ENCODE results near the gene MAP2K1. TPM values are rescaled to one million over a fixed set of nuclear protein-coding genes. Genes with fewer than 3 reads are reported as not detected.
A peak's percentile ranks its signal among the peaks of the same experiment; 100 is the strongest.

Gene MAP2K1
- total and polyA plus RNA-seq, 9 of the 15 experiments (the other 6 are each of a cell fraction or from before 2014, with no cell fraction given): 7.5 to 58.3 (median 30.0) TPM

DNA sequence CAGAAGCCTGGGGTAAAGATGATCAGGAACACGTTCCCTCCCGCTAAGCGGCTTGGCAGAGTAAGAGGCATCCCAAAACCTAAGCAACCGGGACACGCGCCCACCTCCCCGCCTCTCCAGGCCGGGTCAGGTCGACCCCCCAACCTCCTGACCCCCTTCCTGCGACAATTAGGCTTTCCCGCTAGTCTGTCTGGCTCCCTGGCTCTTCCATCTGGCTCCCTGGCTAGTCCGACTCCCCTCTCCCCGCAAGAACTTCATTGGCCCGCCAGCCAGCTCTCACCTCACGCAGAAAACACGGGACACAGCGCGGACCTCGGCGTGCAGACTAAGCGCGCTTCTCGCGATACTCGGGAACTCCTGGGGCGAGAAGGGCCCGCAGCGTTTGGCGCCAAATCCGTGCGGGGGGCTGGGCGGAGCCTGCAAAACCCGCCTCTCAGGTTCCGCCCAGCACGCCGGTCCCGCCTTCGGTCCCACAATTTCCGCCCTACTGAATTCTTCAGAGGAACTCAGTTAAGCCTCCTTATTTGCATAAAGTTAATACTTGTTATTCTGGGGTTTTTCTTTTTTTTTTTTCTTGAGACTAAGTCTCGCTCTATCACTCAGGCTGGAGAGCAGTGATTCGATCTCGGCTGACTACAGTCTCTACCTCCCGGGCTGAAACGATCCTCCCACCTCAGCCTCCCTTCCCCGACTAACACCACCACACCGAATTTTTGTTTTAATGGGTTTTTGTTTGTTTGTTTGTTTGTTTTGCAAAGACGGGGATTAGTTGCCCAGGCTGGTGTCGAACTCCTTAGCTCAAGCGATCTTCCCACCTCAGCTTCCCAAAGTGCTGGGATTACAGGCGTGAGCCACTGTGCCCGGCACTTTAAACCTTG is 30.1 kb upstream of the MAP2K1 start, which contains the start of gene TIPIN (continued):
- TF ChIP-seq NR2C2 (CRISPR knock-in tag; IDR thresholded peaks at IDR 0.05) (peak; percentile 45; the same call in 1 of the 2 replicates), NR2C2 (tag; IDR thresholded peaks at IDR 0.05) (no peak), KDM1A (IDR thresholded peaks at IDR 0.05) (peak; percentile 7 to 55; a peak in 3 of 4 replicates), ZNF766 (CRISPR knock-in tag; conservative IDR thresholded peaks at IDR 0.05) (0 out of 2 replicates have a peak, but pooled peaks have one; percentile 38), ZNF143 (CRISPR knock-in tag; IDR thresholded peaks at IDR 0.05) (no peak), WHSC1 (IDR thresholded peaks at IDR 0.05; ENCODE audit: low read length) (no peak), ETV5 (CRISPR knock-in tag; IDR thresholded peaks at IDR 0.05; ENCODE audit: low read depth) (no peak), SNIP1 (IDR thresholded peaks at IDR 0.05; ENCODE audit: low read depth) (no peak)
- TF ChIP-seq, protein P1, sequence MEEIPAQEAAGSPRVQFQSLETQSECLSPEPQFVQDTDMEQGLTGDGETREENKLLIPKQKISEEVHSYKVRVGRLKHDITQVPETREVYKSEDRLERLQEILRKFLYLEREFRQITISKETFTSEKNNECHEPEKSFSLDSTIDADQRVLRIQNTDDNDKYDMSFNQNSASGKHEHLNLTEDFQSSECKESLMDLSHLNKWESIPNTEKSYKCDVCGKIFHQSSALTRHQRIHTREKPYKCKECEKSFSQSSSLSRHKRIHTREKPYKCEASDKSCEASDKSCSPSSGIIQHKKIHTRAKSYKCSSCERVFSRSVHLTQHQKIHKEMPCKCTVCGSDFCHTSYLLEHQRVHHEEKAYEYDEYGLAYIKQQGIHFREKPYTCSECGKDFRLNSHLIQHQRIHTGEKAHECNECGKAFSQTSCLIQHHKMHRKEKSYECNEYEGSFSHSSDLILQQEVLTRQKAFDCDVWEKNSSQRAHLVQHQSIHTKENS (CRISPR knock-in tag; IDR thresholded peaks at IDR 0.05): no peak
- TF ChIP-seq, protein P2, sequence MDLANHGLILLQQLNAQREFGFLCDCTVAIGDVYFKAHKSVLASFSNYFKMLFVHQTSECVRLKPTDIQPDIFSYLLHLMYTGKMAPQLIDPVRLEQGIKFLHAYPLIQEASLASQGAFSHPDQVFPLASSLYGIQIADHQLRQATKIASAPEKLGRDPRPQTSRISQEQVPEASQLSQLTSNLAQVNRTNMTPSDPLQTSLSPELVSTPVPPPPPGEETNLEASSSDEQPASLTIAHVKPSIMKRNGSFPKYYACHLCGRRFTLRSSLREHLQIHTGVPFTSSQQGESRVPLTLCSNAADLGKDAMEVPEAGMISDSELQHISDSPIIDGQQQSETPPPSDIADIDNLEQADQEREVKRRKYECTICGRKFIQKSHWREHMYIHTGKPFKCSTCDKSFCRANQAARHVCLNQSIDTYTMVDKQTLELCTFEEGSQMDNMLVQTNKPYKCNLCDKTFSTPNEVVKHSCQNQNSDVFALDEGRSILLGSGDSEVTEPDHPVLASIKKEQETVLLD (IDR thresholded peaks at IDR 0.05): 0 out of 2 replicates have a peak, but pooled peaks have one; percentile 60
- TF ChIP-seq, protein P3, sequence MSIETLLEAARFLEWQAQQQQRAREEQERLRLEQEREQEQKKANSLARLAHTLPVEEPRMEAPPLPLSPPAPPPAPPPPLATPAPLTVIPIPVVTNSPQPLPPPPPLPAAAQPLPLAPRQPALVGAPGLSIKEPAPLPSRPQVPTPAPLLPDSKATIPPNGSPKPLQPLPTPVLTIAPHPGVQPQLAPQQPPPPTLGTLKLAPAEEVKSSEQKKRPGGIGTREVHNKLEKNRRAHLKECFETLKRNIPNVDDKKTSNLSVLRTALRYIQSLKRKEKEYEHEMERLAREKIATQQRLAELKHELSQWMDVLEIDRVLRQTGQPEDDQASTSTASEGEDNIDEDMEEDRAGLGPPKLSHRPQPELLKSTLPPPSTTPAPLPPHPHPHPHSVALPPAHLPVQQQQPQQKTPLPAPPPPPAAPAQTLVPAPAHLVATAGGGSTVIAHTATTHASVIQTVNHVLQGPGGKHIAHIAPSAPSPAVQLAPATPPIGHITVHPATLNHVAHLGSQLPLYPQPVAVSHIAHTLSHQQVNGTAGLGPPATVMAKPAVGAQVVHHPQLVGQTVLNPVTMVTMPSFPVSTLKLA (conservative IDR thresholded peaks at IDR 0.05): peak; percentile 82 to 92
- TF ChIP-seq, protein P4, sequence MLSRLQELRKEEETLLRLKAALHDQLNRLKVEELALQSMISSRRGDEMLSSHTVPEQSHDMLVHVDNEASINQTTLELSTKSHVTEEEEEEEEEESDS (CRISPR knock-in tag; IDR thresholded peaks at IDR 0.05): no peak
- TF ChIP-seq, protein P5, sequence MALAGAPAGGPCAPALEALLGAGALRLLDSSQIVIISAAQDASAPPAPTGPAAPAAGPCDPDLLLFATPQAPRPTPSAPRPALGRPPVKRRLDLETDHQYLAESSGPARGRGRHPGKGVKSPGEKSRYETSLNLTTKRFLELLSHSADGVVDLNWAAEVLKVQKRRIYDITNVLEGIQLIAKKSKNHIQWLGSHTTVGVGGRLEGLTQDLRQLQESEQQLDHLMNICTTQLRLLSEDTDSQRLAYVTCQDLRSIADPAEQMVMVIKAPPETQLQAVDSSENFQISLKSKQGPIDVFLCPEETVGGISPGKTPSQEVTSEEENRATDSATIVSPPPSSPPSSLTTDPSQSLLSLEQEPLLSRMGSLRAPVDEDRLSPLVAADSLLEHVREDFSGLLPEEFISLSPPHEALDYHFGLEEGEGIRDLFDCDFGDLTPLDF (CRISPR knock-in tag; IDR thresholded peaks at IDR 0.05): peak; percentile 99
- TF ChIP-seq, protein P6, sequence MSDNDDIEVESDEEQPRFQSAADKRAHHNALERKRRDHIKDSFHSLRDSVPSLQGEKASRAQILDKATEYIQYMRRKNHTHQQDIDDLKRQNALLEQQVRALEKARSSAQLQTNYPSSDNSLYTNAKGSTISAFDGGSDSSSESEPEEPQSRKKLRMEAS (CRISPR knock-in tag; IDR thresholded peaks at IDR 0.05): peak; percentile 72
